Fibroblast of lung (primary cell): Measurements from ENCODE around the gene NRARP. TPM values are rescaled to one million over a fixed set of nuclear protein-coding genes. Genes with fewer than 3 reads are reported as not detected.

Experiments
- DNase-seq, 2 donors: peaks; one replicate each; pipeline versions ENCODE4 v3.0.0 to v3.0.0-alpha.2; 2010; ENCODE audit warnings: low read depth in 2 of 2
- H2AFZ ChIP-seq: 2 replicates; pipeline ENCODE4 v1.5.1; 2012; ENCODE audit warnings: low read length, control low read depth, inconsistent platforms
- H3K27ac ChIP-seq: 2 replicates; pipeline ENCODE4 v1.5.1; 2011; ENCODE audit warnings: low read length, control low read depth; ENCODE audit not compliant: insufficient read depth
- H3K27me3 ChIP-seq: 2 replicates; pipeline ENCODE4 v1.5.1; 2011; ENCODE audit warnings: mild to moderate bottlenecking, low read length; ENCODE audit not compliant: control insufficient read depth, insufficient read depth
- H3K36me3 ChIP-seq: 2 replicates; pipeline ENCODE4 v1.5.1; 2011; ENCODE audit warnings: low read length; ENCODE audit not compliant: control insufficient read depth, insufficient read depth
- H3K4me1 ChIP-seq: 2 replicates; pipeline ENCODE4 v1.5.1; 2011; ENCODE audit warnings: low read length; ENCODE audit not compliant: control insufficient read depth, insufficient read depth; ENCODE audit errors: extremely low read depth
- H3K4me2 ChIP-seq: 2 replicates; pipeline ENCODE4 v1.5.1; 2011; ENCODE audit warnings: low read length, control low read depth; ENCODE audit not compliant: insufficient read depth; ENCODE audit errors: extremely low read depth
- H3K4me3 ChIP-seq, 4 experiments: fragments of 200-600 bp in 1 of 4; sonication (generic) in 1 of 4; replicated peaks in 1 of 4; 2 replicates each; pipeline ENCODE4 v1.5.1; 2011 to 2016; ENCODE audit warnings: low read length in 4 of 4, low read depth in 3 of 4, mild to moderate bottlenecking in 3 of 4, control low read depth in 2 of 4, inconsistent platforms in 1 of 4, mixed read lengths in 1 of 4; ENCODE audit not compliant: insufficient read depth in 1 of 4; ENCODE audit errors: control extremely low read depth in 1 of 4
- H3K79me2 ChIP-seq: 2 replicates; pipeline ENCODE4 v1.5.1; 2012; ENCODE audit warnings: mild to moderate bottlenecking, low read length, inconsistent platforms; ENCODE audit not compliant: control insufficient read depth, insufficient read depth
- H3K9ac ChIP-seq: 2 replicates; pipeline ENCODE4 v1.5.1; 2011; ENCODE audit warnings: mild to moderate bottlenecking, low read length, control low read depth; ENCODE audit not compliant: insufficient read depth
- H3K9me3 ChIP-seq: 2 replicates; pipeline ENCODE4 v1.5.1; 2012; ENCODE audit warnings: low read depth, low read length; ENCODE audit not compliant: control insufficient read depth, insufficient read depth
- H4K20me1 ChIP-seq: 2 replicates; pipeline ENCODE4 v1.5.1; 2011; ENCODE audit warnings: low read length; ENCODE audit not compliant: control insufficient read depth, insufficient read depth; ENCODE audit errors: extremely low read depth
- EZH2 ChIP-seq: IDR thresholded peaks from 2 replicates; pipeline ENCODE4 v1.5.1; 2012; ENCODE audit warnings: low read length, control low read depth, mild to moderate bottlenecking; ENCODE audit errors: missing control alignments
- polyA plus RNA-seq, 2 donors: library from polyadenylated mRNA; depleted of rRNA in 1 of 2; stranded (reverse) in 1 of 2; unstranded in 1 of 2; fragments of >200 nt; gene quantifications; 2 replicates each; pipeline ENCODE4 v1.2.1, GENCODE V29; 2011 to 2012; ENCODE audit warnings: missing spikeins in 1 of 2
- total RNA-seq: library from RNA; depleted of rRNA; stranded (reverse); fragments of >200 nt; gene quantifications from 2 replicates; pipeline ENCODE4 v1.2.1, GENCODE V29; 2014
- TF ChIP-seq, protein P1 (sequence below), 2 donors: IDR thresholded peaks in 1 of 2; conservative IDR thresholded peaks in 1 of 2; 1 replicate in 1 of 2; 2 replicates in 1 of 2; pipeline ENCODE4 v1.5.1; 2011 to 2012; ENCODE audit warnings: low read length in 2 of 2, control low read depth in 1 of 2, inconsistent platforms in 1 of 2, low read depth in 1 of 2, mild to moderate bottlenecking in 1 of 2

The NRARP gene
- total and polyA plus RNA-seq, 2 donors (not counting 1 experiment from before 2014, with no cell fraction given) = 0.07 TPM; not detected in 1

- H3K36me3 ChIP-seq = no peaks in the 10 kb centered on the region
- no peak for TF ChIP-seq EZH2
- TF ChIP-seq, protein P1, sequence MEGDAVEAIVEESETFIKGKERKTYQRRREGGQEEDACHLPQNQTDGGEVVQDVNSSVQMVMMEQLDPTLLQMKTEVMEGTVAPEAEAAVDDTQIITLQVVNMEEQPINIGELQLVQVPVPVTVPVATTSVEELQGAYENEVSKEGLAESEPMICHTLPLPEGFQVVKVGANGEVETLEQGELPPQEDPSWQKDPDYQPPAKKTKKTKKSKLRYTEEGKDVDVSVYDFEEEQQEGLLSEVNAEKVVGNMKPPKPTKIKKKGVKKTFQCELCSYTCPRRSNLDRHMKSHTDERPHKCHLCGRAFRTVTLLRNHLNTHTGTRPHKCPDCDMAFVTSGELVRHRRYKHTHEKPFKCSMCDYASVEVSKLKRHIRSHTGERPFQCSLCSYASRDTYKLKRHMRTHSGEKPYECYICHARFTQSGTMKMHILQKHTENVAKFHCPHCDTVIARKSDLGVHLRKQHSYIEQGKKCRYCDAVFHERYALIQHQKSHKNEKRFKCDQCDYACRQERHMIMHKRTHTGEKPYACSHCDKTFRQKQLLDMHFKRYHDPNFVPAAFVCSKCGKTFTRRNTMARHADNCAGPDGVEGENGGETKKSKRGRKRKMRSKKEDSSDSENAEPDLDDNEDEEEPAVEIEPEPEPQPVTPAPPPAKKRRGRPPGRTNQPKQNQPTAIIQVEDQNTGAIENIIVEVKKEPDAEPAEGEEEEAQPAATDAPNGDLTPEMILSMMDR (conservative IDR thresholded peaks at IDR 0.05 in 1 of 2, IDR thresholded peaks at IDR 0.05 in 1 of 2; ENCODE audit: low read depth in 1 of 2, low read length in 2 of 2) = no peak
- no peak overlapping the region for H2AFZ ChIP-seq
Measured at GRCh38 chr9:137325799-137326198, 23.7 kb upstream of the NRARP start.

DNA sequence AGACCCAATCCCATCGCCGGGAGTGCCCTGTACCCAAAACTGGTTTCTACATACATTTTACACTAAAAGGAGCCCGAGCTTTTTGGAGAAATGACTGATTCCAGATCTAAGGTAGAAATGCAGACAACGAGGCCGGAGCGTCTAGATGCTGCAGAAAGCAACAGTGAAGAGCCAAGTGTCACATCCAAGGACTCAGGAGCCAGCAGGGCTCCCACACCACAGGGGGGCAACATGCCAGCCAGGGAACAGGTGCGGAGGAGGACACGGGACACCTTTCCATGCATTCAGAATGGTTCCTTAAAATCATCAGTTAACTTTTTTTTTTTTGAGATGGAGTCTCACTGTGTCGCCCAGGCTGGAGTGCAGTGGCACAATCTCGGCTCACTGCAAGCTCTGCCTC, 23.1 kb upstream of the NRARP start:
- no peak overlapping the region for H2AFZ ChIP-seq
- no peak overlapping the region for H3K4me3 ChIP-seq
- no peaks in the 10 kb centered on the region for H3K27me3 ChIP-seq
- H3K9ac ChIP-seq = no peak overlapping the region
- no peaks in the 10 kb centered on the region for H3K4me1 ChIP-seq
- no peak overlapping the region for H3K4me2 ChIP-seq
- TF ChIP-seq, protein P1 (conservative IDR thresholded peaks at IDR 0.05 in 1 of 2, IDR thresholded peaks at IDR 0.05 in 1 of 2; ENCODE audit: low read depth in 1 of 2, low read length in 2 of 2) = no peak
- no peak for TF ChIP-seq EZH2
- H3K9me3 ChIP-seq = no peaks in the 10 kb centered on the region
- DNase-seq = no peak
- H3K79me2 ChIP-seq = no peaks in the 10 kb centered on the region
- no peak overlapping the region for H3K27ac ChIP-seq
- no peaks in the 10 kb centered on the region for H3K36me3 ChIP-seq
- no peaks in the 10 kb centered on the region for H4K20me1 ChIP-seq

More at GRCh38 chr9:137325799-137326198, 23.7 kb upstream of the NRARP start:
- Histone ChIP-seq H3K9me3 (no peaks in the 10 kb centered on the region), H3K79me2 (no peaks in the 10 kb centered on the region), H3K27ac (no peak overlapping the region), H4K20me1 (no peaks in the 10 kb centered on the region), H3K4me3 (no peak overlapping the region), H3K9ac (no peak overlapping the region), H3K27me3 (no peaks in the 10 kb centered on the region), H3K4me1 (no peaks in the 10 kb centered on the region), H3K4me2 (no peak overlapping the region)
- no peak for DNase-seq

- Histone ChIP-seq H3K27ac (no peak overlapping the region), H3K36me3 (no peaks in the 10 kb centered on the region), H3K4me2 (no peak overlapping the region), H3K4me3 (no peak overlapping the region), H3K9ac (no peak overlapping the region), H3K27me3 (no peaks in the 10 kb centered on the region), H3K4me1 (no peaks in the 10 kb centered on the region), H3K79me2 (no peaks in the 10 kb centered on the region), H2AFZ (no peak overlapping the region), H3K9me3 (no peaks in the 10 kb centered on the region), H4K20me1 (no peaks in the 10 kb centered on the region)
- no peak for DNase-seq
- TF ChIP-seq, protein P1 (conservative IDR thresholded peaks at IDR 0.05 in 1 of 2, IDR thresholded peaks at IDR 0.05 in 1 of 2; ENCODE audit: low read depth in 1 of 2, low read length in 2 of 2) = no peak
- no peak for TF ChIP-seq EZH2
Measured at GRCh38 chr9:137323531-137324331, 21.7 kb upstream of the NRARP start.
